ENCODE measurements around the gene ZNF343.
A peak's percentile ranks its signal among the peaks of the same experiment; 100 is the strongest.
"Not testable (repeated sequence)": the region's sequence is repeated elsewhere in the genome, so short reads cannot be mapped to it uniquely, and the experiment has no call there.

Gene ZNF343

GRCh38 chr20:2508631-2509467, at the start of gene ZNF343:
Gene ZNF343, minus strand, starts transcription at chr20:2508915. Its CDS starts 15,020 bp downstream, at chr20:2493895.
- DNase-seq, result peak; percentile 59

DNA sequence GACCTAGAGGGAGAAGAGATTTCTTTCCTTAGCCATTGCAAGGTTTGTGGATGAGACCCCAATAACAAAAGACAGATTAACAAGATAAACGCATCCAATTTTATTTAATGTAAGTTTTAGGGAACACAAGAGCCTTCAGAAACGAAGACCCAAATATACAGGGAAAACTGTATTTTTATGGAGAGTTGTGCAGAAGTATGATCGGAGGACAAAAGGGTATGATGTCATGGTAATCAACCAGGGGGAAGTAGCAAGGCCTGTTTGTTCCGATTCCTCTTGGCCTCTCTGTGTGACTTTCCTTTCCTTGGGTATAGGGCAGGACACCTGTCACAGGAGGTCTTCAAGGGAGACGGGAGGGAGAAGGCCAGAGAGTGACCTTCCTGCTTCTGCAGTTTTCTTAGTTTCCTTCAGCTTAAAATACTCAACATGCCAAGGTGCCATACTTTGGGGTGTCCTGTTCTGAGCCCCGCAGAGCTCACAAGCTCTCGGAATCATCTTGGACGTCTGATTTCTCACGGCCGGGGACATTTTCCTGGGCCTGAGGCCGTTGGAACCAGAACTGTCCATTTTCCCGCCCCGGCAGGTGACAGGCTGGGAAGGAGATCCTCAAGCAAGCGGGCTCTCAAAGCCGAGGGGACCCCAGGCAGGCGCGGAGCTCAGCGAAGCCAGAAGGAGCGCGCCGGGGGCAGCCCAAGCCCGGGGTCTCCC, 49.3 kb upstream of the ZNF343 start:
- no peak for DNase-seq

- DNase-seq, result no peak
These were observed 36.9 kb upstream of the ZNF343 start for GRCh38 chr20:2545594-2545993.

- no peak for DNase-seq
These were observed 35.5 kb upstream of the ZNF343 start for GRCh38 chr20:2544211-2544610.

- no peak for DNase-seq
These were observed 33.6 kb upstream of the ZNF343 start for GRCh38 chr20:2542361-2542760.

GRCh38 chr20:2541940-2542339, 33.2 kb upstream of the ZNF343 start:
- DNase-seq, result no peak

DNA sequence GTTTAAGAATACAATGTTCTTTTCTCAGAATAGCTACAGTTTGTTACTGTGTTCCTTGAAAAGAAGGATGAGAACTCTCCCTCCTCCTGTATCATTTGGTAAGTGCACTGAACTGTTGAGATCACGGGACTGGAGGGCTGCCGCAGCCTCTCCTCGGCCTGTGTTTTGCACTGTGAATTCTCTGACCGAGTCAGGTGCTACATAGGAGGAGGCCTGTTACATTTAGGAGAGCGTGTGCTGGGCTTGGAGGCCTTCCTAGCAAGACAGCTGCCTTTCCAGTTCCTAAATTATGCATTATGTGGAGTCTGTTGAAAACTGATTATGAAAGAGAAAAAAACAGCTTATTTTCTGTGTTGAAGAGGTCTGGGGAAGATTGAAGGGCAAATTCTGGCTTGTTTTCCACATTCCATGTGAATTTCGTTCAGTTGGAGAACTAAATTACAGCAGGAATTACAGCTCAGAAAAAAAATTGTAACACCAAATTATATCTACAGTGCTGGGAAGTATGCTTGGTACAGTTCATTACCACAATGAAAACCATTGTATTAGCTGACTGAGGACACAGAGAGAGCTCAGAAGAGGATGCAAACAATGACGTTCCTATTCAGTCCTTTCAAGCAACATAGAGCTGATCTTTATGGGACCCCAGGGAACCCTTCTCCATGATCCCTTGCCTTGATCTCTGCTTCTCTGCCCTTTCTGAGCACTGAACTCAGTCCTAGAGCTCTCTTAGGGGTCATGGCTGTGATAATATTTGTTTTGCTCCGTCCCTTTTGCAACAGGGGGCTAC, 30.4 kb upstream of the ZNF343 start:
- DNase-seq, result no peak

DNA sequence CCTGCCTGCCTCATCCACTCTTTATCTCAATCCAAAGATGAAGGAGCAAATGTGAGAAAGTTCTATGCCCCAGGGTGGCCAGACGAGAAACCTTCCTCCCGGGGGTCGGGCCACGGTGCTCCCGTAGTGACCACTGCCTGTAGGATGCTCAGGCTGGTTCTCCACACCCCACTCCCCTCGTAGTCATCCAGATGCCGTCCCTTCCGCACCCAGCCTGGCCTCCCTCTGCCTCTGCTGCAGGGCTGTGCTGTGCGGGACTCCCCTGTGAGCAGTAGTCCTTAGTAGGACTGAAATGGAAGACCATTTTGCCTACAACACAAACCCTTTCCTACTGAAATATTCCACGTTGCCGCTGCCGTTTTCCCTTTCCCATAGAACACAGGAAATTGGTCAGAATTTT, 29.6 kb upstream of the ZNF343 start:
- no peak for DNase-seq

- no peak for DNase-seq
These were observed 28.4 kb upstream of the ZNF343 start for GRCh38 chr20:2537101-2537500.

DNA sequence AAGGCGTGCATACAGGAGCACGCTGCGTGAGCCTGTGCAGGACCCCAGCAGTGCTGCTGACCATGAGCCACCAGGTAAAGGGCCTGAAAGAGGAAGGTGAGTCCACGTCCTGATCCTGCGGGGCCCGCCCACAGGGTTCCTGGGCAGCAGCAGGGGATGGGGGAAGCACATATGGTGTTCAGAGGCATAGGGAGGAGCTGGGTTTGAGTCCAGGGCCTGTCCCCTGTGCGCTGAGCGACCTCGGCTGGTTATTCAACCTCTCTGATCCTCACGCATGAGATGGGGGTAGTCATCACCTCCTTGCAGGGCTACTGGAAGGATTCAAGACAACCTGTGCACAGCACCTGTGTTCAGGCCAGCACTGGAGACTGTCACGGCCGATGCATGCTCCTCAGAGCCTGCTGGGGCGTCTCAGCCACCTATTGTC, 27.9 kb upstream of the ZNF343 start, which contains the start of gene TMC2:
Gene TMC2, plus strand, starts transcription at position 14 of the 427 bp plus-strand sequence. Its CDS starts 49 bp downstream, at position 63.
- no peak for DNase-seq

GRCh38 chr20:2535711-2536559, 27.2 kb upstream of the ZNF343 start:
- DNase-seq, result no peak

DNA sequence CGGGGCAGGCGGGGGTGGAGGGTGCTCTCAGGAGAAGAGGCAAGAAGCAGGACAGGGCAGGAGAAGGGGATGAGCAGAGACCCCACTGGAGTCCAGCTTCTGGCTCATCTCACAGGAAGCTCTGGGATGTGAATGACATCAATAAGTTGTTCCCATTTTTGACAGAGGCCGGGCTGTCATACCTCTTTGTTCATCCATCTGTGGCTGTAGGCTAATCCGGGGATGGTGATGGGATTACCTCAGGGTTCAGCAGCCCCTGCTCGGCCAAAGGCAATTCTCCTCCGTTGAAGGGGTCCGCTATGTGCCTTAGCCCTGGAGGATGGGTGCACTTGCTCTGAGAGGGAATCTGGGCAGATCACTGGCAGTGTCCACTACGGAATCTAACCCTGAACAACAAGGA, 24.4 kb upstream of the ZNF343 start:
- no peak for DNase-seq

DNA sequence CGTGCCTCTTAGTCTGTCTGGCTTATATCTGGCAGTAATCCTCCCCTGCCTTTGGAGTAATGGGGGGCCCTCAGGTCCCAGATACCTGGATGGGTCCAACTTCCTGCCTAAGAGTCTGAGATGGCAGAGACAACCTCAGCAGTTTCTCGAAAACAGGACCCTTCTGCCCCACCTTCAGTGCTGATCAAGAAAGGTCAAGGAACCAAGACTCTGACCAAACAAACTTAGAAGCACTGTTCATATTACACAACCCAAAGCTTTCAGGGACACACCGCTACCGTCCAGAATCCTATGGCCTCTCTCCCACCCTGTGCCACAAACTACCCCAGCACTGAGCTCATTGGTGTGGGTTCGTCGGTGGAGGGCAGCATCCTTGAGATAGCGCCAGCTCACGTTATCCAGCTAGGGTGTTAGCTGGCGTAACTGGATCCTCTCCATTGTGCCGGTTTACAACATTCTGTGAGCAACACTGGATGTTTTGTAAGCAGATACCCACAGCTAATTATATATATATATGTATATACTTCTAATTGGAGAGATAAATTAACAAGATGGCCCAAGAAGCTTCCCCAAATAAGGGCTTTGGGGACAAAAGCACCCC, 20.1 kb upstream of the ZNF343 start:
- no peak for DNase-seq

DNA sequence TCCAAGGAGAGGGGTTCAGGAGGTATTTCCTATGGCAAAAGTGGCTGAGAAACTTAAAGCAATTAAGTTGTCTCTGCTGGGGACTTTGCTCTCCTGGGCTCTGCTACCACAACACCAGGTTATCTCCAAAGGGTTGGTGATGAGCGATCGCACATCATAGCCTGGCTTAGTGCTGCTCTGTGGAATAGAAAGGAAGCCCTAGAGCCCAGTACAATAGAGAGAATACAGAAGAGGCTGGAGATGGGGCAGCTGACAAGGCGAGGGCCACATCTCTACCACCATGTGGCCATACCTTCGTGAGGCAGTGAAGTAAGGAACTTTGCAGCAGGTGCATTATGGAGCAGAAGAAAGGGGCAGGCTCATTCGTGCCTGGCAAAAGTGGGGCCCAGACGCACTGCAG, 19.0 kb upstream of the ZNF343 start:
- DNase-seq, result no peak

DNA sequence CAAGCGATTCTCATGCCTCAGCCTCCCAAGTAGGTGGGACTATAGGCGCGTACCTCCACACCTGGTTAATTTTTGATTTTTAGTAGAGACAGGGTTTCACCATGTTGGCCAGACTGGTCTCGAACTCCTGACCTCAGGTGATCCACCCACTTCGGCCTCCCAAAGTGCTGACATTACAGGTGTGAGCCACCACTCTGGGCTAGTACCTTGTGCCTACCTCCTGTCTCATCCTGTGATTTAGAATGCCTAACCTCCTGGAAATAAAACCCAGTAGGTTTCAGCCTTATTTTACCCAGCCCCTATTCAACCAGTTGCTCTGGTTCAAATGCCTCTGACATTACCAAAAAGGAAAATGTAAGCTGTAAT, 17.5 kb upstream of the ZNF343 start:
- DNase-seq, result not testable (repeated sequence)

GRCh38 chr20:2524709-2525506, 16.2 kb upstream of the ZNF343 start:
- peak; percentile 65 for DNase-seq

GRCh38 chr20:2523919-2524708, 15.4 kb upstream of the ZNF343 start:
- DNase-seq, result peak; percentile 55

GRCh38 chr20:2522826-2523429, 14.2 kb upstream of the ZNF343 start:
- not testable (repeated sequence) for DNase-seq

All from 8988T (cell line).